GM18867 (cell line): ENCODE data around the gene VAV2.

Experiments
- ATAC-seq: cut with Tn5 transposase; IDR thresholded peaks from one replicate; pipeline ENCODE4 v1.9.1; 2021; ENCODE audit warnings: mild to moderate bottlenecking, moderate library complexity; ENCODE audit not compliant: unreplicated experiment

Gene VAV2

DNA sequence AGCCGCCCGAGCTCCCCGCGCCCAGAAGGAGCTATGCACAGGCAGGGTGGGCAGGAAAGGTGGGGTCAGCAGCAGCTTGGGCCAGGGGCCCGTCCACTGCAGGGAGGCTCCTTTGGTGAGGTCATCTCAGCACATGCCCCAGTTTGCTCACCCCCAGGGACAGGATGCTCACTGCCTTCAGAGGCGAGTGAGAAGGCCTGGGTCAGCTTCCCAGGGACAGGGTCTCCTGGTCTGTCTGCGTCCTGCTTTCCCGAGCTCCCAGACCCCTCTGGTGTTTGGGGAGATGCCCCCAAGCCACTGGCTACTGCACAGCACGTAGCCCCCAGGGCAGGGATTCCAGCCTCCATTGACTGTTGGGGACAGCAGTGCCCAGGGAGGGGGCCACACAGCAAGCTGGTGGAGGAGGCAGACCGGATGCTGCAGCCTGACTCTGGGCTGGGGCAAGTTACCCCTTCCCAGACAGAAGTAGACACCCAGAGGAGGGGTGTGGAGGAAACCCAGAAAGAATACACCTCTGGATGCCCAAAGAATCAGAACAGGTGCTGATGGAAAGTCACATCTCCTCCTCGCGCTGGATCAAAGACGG is 253.4 kb downstream of the VAV2 start:
- no peak for ATAC-seq

DNA sequence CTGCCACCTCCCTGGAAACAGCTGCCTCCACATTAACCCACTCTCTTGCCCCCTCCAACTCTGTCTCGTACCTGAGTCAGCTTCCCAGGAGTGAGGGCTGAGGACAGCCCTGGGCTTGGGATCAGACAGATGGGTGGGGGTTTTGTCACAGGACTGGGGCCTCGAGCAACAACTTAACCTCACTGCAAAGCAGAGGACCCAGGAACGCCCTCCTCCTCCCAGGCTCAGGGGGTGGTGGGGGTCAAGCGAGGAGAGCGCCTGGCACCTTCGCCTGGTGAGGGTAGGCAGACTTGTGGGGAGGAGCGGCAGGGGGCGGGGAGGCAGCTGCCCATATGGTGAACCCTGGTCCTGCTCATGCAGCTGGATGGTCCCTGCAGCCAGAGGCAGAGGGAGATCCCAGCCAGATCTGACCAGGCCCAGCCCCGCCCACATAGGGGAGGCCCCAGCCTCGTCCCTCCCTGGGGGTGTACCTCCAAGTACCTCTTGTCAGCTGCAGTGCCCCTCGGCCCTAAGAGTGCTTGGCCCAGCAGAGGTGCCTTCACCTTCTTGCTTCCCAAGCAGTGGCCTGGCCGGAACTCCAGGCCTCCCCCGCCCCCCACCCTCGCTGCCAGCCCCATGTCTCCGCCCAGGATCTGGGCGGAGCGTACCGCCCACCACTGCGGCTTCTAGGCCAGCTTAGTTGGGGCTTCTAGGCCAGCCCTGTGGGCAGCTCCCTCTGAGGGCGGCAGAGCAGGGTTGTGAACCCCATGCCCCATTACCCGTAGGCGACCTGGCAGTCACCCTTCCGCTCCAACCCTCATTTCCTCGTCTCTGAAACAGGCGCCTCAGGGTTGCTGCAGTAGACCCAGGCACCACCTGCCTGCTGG is 254.1 kb downstream of the VAV2 start, which contains the start of gene SARDH:
Gene SARDH, minus strand, starts transcription at position 579 of the 866 bp plus-strand sequence. CDS start 4,179 bp downstream, outside the sequence.
- ATAC-seq = no peak

DNA sequence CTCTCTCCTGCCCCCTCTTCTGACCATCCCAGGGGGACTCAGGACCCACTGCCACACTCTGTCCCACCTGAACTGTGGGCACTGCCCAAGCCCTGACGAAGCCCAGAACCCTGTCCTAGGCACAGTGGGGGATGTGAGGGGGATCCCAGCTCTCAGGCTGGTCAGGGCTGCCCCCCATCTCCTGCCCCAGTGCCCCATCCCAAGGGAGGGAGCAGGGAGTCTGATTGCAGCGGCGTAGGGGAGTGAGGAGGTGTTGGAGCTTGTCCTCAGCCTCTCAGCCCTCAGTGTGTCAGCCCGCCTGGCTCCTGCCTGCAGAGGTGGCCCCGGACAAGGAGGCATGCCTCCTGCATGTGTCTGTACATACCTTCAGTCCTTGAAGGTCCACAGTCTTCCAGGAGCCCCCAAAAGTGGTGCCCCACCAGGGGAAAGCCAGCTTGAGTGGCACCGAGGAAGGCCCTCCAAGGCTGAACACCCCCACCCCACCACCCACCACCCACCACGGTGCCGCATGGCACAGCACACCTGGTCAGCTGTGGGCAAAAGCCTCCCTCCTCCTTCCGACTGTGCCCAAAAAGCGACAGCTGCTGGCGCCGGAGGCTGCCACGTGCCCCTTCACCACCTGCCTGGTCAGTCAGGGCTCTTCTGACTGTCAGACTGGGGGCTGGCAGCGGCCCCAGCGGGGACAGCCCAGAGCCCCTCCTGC is 254.9 kb downstream of the VAV2 start:
- no peak for ATAC-seq

DNA sequence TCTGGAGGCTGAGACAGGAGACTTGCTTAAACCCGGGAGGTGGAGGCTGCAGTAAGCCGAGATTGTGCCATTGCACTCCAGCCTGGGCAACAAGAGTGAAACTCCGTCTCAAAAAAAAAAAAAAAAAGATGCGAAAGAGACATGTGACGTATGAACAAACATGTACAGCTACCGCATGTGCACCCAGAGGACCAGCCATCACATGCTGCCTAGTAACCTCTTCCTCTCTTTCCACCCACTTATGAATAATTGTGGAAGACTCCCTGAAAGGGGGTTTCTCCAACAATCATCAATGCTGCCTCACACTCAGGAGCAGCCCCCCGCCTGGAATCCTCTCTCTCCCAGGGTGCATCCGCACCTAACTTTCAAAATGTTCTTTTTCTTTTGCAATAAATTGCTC is 256.2 kb downstream of the VAV2 start:
- ATAC-seq = no peak

DNA sequence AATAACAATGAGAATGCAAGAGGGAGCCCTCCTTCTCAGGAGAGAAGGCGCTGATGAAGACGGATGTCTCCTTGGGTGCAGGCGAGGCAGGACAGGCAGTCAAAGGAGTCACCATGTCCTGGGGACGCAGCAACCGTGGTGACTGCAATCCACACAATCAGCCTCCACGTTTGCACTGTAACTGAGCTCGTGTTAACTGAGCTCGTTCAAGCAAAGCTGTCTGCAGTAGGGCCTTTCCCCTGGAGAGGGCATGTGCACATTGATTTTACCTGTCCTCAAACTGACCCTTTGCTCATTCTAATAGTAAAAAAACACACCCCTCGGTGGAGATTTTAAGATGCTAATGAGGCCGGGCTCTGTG is 256.7 kb downstream of the VAV2 start:
- no peak for ATAC-seq

DNA sequence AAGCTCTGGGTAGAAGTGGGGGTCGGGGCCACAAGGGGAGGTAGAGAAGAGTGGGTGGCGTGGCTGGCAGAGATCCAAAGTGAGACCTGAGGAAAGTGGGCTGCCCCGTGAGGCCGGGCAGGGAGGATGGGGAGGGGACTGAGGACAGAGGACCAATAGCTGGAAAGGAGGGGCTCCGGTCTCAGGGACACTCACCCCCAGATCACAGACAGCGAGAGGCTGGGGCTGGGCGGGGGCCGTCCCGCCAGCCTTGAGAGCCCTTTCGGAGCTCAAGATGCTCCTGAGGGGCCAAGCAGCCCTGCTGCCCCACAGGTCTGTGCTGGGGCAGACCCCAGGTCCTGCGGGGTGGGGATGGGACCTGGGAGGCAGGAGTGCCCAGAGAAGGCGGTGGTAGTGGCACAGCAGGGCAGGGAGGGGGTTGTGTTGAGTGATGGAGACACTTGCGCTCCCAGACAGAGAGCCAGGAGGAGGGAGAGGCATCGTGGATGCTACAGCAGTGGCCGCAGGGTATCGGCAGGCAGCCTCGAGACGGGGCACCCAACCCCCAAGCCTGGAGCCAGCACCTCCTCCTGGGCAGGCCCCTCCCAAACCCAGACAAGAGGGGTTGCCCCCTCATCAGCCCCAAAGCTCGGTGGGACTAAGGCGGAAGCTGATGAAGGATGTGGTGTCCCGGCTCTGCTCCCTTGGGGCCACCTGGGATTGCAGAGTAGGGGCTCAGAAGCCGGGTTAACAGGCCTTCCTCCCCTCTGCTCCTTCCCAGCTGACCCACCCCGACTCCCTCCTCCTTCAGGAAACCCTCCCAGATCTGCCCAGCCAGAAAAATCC is 257.3 kb downstream of the VAV2 start:
- ATAC-seq = no peak

DNA sequence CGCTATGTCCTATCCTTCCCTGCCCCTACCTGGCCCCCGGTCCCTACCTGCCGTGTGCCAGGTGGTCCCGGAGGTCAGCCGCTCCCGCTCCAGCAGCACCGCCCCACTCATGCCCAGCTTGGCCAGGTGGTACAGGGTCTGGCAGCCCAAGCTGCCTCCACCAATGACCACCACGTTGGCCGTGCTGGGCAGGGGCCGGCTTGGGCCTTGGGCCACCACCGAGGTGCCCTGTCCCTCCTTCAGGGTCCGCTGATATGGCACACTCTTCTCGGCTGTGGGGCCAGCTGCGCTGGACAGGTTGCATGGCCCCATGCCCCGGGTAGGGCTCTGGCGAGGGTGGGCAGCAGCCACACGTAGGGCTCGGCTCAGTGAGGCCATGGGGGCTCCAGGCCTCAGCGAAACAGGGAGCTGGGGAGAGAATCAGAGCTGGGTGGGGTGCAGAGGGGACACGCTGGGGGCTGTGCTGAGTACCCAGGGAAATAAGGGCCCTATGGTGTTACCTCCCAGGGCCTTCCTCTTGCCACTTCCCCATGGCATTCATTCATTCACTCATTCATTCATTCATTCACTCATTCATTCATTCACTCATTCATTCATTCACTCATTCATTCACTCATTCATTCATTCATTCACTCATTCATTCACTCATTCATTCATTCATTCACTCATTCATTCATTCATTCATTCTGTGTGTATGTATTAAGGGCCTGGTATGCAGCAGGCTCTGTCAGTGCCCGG is 258.2 kb downstream of the VAV2 start:
- ATAC-seq = no peak

DNA sequence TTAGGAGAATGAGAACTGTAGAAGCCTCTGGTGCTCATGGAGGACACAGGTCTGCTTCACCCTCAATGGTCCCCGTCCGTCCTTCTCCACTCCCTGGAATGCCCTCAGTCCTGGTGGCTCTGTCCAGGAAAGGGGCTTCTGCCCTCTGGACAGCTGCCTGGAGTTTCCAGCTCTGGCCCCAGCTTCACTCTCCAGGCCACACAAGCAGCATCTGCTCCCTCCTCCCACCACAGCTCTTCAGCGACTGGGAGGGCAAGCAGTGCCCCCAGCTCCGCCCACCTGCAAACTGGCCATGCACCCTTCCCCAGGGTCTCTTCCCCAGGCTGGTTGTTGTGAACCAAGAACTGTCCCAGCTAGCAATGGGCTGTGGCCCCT is 258.7 kb downstream of the VAV2 start:
- no peak for ATAC-seq

DNA sequence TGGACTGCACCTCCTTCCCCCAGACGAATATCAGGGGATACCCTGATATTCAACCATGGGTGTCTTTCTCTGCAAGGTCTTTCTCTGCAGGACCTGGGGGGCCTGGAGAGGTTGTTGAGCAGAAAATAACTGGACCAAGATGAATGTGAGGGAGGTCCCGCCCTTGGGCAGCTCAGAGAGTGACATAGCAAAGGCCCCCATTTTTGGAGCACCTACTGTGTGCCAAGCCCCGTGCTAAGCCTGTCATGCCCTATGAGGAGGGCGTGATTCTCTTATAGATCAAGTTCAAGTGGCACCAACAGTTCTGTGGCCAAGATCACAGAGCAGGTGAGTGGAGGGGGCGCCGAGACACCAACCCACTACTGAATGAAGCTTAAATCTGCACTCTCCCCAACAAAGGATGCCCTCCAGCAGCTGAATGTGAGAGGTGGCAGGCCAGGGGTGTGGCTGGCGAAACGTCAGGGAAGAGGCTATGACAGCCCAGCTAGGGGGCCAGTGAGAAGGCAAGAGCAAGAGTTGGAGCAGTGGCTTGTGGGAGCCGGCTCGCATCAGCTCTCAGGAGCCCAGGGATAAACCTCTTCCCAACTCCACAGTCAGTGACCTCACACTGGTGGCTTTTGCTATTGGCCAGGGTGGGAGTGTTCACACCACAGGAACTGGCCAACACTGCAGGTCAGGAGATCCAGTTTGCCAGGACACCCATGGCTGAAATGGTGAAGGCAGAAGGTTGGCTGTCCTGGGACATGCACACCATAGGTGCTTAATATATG is 259.3 kb downstream of the VAV2 start:
- no peak for ATAC-seq

DNA sequence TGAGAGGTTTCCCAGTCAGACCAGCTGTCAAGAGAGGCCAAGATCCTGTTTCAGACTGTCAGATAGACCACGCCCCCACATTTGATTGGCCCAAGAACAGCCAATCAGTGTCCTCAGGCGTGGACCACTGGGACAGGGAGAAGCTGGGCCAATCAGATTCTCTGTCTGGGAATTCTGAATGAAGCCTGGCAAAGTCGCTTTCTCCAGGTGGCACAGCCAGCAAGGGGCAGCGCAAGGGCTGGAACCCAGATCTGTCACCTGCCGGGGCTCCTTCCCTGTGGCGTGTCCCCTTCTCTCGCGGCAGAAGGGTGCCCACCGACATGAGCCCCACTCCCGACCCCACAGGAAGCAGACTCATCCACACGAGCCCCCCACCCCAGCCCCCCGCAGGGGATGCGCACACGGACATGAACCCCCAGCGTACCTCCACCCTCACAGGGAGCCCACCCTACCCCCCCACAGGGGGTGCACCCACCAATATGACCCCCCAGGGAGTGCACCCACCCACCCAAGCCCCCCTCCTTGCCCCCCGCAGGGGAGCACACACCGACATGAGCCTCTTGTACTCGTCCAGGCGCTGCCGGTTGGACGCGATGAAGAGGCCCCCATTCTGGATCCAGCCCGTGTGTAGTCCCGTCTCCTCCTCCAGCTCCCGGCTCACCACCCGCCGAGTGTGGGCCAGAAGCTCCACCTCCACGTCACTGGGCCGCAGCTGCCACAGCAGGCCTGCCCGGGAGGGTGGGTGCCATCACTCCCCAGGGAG is 260.1 kb downstream of the VAV2 start:
- no peak for ATAC-seq

DNA sequence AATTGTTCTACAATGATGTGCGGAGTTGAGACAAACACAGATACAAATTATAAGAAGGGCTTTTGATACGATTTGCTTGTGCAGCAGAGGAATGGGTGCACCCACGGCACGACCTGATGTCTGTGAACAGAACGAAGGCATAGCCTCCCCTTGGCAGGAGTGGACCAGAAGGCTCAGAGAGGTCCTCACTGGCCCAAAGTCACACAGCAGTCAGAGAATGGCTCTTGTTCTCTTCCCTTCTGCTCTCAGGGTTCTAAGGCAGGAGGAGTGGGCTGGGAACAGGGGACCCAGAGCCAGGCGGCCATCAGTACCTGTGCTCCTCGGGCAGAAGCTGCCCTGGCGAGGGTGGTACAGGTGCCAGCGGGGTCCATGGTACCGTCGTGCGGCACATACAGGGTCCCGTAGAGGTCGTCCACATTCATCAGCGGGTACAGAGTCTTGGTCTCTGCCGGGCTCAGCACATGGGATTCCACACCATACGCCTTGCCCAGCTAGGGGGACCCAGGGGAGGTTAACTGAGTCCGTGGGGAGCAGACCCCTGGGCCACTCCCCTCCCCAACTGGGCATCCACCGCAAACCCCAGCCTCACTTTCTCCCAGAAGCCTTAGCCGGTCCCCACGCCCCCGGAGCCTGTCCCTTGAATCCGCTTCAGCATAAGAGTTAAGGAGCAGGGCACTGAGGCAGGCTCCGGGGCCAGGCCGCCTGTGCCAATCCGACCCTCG is 261.0 kb downstream of the VAV2 start:
- ATAC-seq = no peak

DNA sequence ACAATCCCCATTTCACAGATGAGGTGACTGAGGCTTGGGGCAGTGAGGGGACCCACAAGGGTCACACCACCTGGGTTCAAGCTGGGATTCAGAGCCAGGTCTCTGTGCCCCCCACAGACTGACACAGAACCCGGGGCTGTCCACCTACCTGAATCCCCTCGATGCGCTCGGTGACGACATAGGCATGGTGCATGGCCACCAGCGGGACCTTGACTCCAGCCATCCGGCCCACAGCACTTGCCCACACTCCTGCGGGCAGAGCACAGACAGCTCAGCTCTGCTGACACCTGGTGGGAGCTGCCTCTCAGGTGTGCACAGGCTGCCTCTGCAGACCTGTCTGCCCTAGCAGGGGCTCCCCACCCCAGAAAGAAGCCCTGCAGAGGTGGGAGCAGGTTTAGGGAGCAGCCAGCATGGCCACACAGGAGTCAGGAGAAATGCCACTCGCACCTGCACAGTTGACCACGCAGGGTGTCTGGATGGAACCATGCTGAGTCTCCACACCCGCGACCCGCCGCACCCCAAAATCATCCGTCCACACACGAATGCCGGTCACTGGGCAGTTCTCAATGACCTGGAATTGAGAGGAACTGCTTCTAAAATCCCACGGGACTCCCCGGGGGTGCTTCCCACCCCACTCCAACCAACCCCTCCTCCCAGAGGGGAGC is 262.4 kb downstream of the VAV2 start:
- ATAC-seq = no peak

DNA sequence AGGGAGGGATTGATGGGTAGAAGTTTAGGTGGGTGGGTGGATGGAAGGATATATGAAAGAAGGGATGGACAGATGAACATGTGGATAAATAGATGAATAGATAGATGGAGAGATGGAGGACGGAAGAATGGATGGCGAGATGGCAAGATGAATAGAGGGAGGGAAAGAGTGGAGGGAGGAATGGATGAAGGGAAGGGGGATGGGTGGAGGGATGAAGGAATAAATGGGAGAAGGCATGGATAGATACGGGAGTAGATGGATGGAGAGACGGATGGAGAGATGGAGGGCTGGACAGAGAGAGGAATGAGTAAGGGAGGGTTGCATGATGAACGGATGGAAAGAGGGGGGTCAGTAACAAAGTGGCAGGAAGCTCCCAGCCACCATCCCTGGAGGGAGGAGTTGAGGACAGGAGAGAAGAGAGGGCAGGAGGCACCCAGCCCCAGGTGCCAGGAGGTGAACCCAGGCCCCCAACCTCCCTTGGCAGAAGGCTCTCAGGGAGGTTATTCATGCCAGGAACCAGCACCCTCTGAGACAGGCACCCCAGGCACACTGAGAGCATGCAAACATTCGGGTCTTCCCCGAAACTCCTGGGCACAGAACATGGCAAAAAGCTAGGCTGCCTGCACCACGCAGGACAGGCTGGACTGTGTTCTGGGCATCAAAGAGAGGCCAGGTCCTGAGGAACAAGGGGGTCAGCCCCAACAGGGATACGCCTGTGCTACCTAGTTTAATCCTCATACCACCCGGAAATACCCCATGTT is 263.1 kb downstream of the VAV2 start:
- ATAC-seq = no peak

DNA sequence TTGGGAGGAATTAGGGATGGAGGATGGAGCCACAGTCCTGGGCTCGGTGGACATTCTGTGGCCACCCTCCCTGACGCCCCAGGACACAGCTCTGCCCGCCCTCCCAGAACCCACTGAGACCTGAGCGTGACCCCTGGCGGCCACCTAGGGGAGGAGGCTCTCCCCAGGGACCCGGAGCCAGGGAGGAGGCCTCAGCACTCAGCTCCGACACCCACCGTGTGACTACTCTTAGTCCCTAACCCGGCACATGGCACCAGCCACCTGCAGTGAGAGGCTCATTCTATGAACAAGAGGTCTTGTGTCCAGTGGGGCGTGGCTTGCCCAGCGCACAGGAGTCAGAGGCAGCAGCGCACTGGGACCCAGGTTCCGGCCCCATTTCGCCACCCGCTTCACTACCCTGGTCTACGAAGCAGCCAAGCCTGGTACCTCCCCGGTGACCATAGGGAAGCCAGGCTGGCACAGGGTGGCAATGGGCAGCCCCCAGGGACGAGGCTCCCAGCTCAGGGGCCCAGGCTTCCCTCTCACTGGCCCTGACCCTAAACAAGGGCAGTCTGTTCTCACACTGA is 264.2 kb downstream of the VAV2 start:
- no peak for ATAC-seq

DNA sequence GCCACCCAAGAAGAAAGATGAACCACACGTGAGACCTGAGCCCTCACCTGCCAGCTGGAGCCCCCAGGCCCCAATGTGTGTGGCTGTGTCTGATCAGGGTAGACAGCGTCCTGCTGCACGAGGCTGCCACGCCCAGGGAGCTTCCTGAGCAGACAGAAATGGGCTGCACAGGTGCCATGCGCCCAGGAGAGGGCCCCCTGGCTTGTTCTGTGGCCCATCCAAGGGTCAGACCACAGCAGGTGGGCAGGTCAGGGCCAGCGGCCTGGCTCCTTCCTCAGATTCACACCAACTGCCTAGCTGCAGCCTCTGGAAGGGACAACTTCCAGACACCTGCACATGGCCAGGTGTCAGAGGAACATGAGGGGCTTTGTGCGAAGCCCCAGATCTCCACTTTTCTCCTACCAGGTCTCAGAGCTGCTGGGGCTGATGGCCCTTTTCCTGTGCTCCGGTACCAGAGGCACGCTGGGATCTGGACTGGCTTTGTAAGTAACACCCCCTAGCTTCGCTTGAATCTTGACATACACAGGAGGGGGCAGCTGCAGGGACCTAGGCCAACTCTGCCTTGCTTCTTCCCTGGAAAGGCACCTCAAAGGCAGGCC is 264.7 kb downstream of the VAV2 start:
- no peak for ATAC-seq
